Astrocyte of the hippocampus (primary cell): Measurements from ENCODE around the gene MED26.
"Not testable (repeated sequence)": the region's sequence is repeated elsewhere in the genome, so short reads cannot be mapped to it uniquely, and the experiment has no call there.

Source experiments
- DNase-seq: peaks from one replicate; pipeline ENCODE4 v3.0.0; 2011; ENCODE audit warnings: low read depth, low spot score

Gene MED26

GRCh38 chr19:16575861-16576689 lies 51.9 kb downstream of the MED26 start:
- no peak for DNase-seq

GRCh38 chr19:16575282-16575681 lies 52.7 kb downstream of the MED26 start:
- no peak for DNase-seq

GRCh38 chr19:16573925-16574324 lies 54.1 kb downstream of the MED26 start:
- no peak for DNase-seq

GRCh38 chr19:16573296-16573695 lies 54.7 kb downstream of the MED26 start:
- no peak for DNase-seq

GRCh38 chr19:16572332-16573211 lies 55.4 kb downstream of the MED26 start, which contains the start of gene SLC35E1:
Gene SLC35E1 (minus strand): TSS chr19:16572415. CDS start chr19:16572364, 51 bp downstream.
- DNase-seq = peak; percentile 98

- DNase-seq = no peak
Measured at GRCh38 chr19:16571822-16572331, 56.1 kb downstream of the MED26 start.

GRCh38 chr19:16571283-16571682 lies 56.7 kb downstream of the MED26 start:
- DNase-seq = peak; percentile 51

GRCh38 chr19:16569609-16570320 lies 58.2 kb downstream of the MED26 start:
- DNase-seq = no peak

GRCh38 chr19:16566702-16567101 lies 61.3 kb downstream of the MED26 start:
- DNase-seq = no peak

- DNase-seq = no peak
Measured at GRCh38 chr19:16566161-16566560, 61.8 kb downstream of the MED26 start.

- DNase-seq = no peak
Measured at GRCh38 chr19:16564842-16565241, 63.2 kb downstream of the MED26 start.

- no peak for DNase-seq
Measured at GRCh38 chr19:16562608-16563025, 65.4 kb downstream of the MED26 start.

GRCh38 chr19:16561382-16561781 lies 66.6 kb downstream of the MED26 start:
- no peak for DNase-seq

GRCh38 chr19:16559780-16560276 lies 68.2 kb downstream of the MED26 start:
- DNase-seq = peak; percentile 97

GRCh38 chr19:16554776-16555175 lies 73.2 kb downstream of the MED26 start:
- DNase-seq = no peak

GRCh38 chr19:16551902-16552301 lies 76.1 kb downstream of the MED26 start:
- DNase-seq = not testable (repeated sequence)

- DNase-seq = no peak
Measured at GRCh38 chr19:16548956-16549355, 79.0 kb downstream of the MED26 start.

- no peak for DNase-seq
Measured at GRCh38 chr19:16544473-16545231, 83.4 kb downstream of the MED26 start.

GRCh38 chr19:16543734-16544133 lies 84.3 kb downstream of the MED26 start:
- DNase-seq = not testable (repeated sequence)

GRCh38 chr19:16542910-16543472 lies 85.0 kb downstream of the MED26 start:
- DNase-seq = no peak
